ENCODE measurements around the gene RCN1. TPM values are rescaled to one million over a fixed set of nuclear protein-coding genes. Genes with fewer than 3 reads are reported as not detected.

RCN1 gene
- total and polyA plus RNA-seq, 9 of the 15 experiments (the other 6 are each of a cell fraction or from before 2014, with no cell fraction given) = 2.1 to 8.7 (median 7.2) TPM

GRCh38 chr11:32081129-32081641 is 9.7 kb upstream of the RCN1 start:
- BruUV-seq (replicated peaks) = no TSS peak
- no peaks in the 10 kb centered on the region; a peak in 1 of 5 replicates for H3K27me3 ChIP-seq (ENCODE audit: control insufficient read depth in 2 of 2, insufficient read depth in 2 of 2, low read length in 2 of 2)
- no peak overlapping the region; the same call in 1 of the 2 replicates for H3K4me2 ChIP-seq (ENCODE audit: insufficient read depth, low read length)
- no peak overlapping the region; the same call in 1 of the 2 replicates for H2AFZ ChIP-seq (ENCODE audit: low read depth, low read length)
- H3K36me3 ChIP-seq (ENCODE audit: control insufficient read depth, insufficient read depth, low read length) = no peaks in the 10 kb centered on the region
- DNase-seq (ENCODE audit: extremely low read depth in 1 of 4, low spot score in 3 of 4) (peak in 1 of 4 experiments; percentile 5), ATAC-seq (peak; percentile 47), FAIRE-seq (no peak)
- no peaks in the 10 kb centered on the region; a peak in 1 of 5 replicates for H3K4me1 ChIP-seq (replicated peaks in 1 of 2; ENCODE audit: control insufficient read depth in 2 of 2, insufficient read depth in 2 of 2, low read length in 2 of 2)
- CTCF ChIA-PET (ENCODE audit: low intra/inter-chr PET ratio) = no interaction called here
- no peak overlapping the region for H3K27ac ChIP-seq (ENCODE audit: extremely low read depth, low read depth, low read length)
- H3K9me3 ChIP-seq (replicated peaks; ENCODE audit: control insufficient read depth, insufficient read depth, low read depth, low read length) = no peaks in the 10 kb centered on the region
- H3K9ac ChIP-seq (ENCODE audit: insufficient read depth in 1 of 2, low read depth in 2 of 2, low read length in 2 of 2) = no peak overlapping the region
- no peaks in the 10 kb centered on the region for H4K20me1 ChIP-seq (replicated peaks; ENCODE audit: control insufficient read depth, insufficient read depth, low read length)
- no peaks in the 10 kb centered on the region for H3K9me1 ChIP-seq (ENCODE audit: control insufficient read depth, insufficient read depth, low read length)
- H3K79me2 ChIP-seq (ENCODE audit: control insufficient read depth, insufficient read depth, low read length) = no peaks in the 10 kb centered on the region
- intact Hi-C loops (cut with micrococcal nuclease) = no loop called here
- H3K4me3 ChIP-seq = no peak overlapping the region
- POLR2A ChIA-PET = interaction anchor here (2.1 kb wide), 1 partner anchor 9 kb away, joined by 4 read pairs; no protein-coding TSS in a partner anchor
- in situ Hi-C loops (cut with MboI) = no loop called here
- 2% methylated on average over 3 of the region's 3 CpGs for WGBS (ENCODE audit: insufficient coverage, low coverage, missing lambda C conversion rate)
- TF ChIP-seq ZBTB49 (CRISPR knock-in tag; IDR thresholded peaks at IDR 0.05; ENCODE audit: borderline replicate concordance) (no peak), ZNF75A (CRISPR knock-in tag; IDR thresholded peaks at IDR 0.05) (no peak), HBP1 (CRISPR knock-in tag; IDR thresholded peaks at IDR 0.05) (no peak), GMEB1 (CRISPR knock-in tag; IDR thresholded peaks at IDR 0.05) (no peak), ETV6 (IDR thresholded peaks at IDR 0.05; ENCODE audit: borderline replicate concordance in 1 of 2, low read depth in 2 of 2, low read length in 1 of 2) (no peak), ETV6 (CRISPR knock-in tag; IDR thresholded peaks at IDR 0.05; ENCODE audit: borderline replicate concordance) (no peak), ZNF518B (CRISPR knock-in tag; IDR thresholded peaks at IDR 0.05) (no peak), OTX1 (CRISPR knock-in tag; IDR thresholded peaks at IDR 0.05) (no peak), KAT7 (CRISPR knock-in tag; IDR thresholded peaks at IDR 0.05; ENCODE audit: borderline replicate concordance) (no peak), PRMT5 (CRISPR knock-in tag; IDR thresholded peaks at IDR 0.05) (no peak), EP300 (IDR thresholded peaks at IDR 0.05; ENCODE audit: low read length) (no peak)
